A549 (cell line): Measurements from ENCODE around the gene TMEM255A.

Experiments used
- PHF8 ChIP-seq: fragments of 200-600 bp; sonication (generic); IDR thresholded peaks from 2 replicates; pipeline ENCODE4 v1.6.1; 2016; ENCODE audit warnings: low read depth, mild to moderate bottlenecking, antibody characterized with exemption, moderate library complexity, borderline replicate concordance
- TP53 ChIP-seq: fragments of 250-450 bp; sonication (Bioruptor Pico); IDR thresholded peaks from 2 replicates; pipeline ENCODE4 v1.5.0; 2021; ENCODE audit warnings: mild to moderate bottlenecking, moderate library complexity
- ZFP36 ChIP-seq: fragments of 450-650 bp; IDR thresholded peaks from 2 replicates; pipeline ENCODE4 v1.6.1; 2014; ENCODE audit warnings: borderline replicate concordance; ENCODE audit not compliant: partially characterized antibody
- TF ChIP-seq, protein P1 (sequence below): fragments of >200 bp; sonication (Bioruptor Twin); formaldehyde crosslinking; IDR thresholded peaks from 3 replicates; pipeline ENCODE4 v1.5.1; 2016

DNA sequence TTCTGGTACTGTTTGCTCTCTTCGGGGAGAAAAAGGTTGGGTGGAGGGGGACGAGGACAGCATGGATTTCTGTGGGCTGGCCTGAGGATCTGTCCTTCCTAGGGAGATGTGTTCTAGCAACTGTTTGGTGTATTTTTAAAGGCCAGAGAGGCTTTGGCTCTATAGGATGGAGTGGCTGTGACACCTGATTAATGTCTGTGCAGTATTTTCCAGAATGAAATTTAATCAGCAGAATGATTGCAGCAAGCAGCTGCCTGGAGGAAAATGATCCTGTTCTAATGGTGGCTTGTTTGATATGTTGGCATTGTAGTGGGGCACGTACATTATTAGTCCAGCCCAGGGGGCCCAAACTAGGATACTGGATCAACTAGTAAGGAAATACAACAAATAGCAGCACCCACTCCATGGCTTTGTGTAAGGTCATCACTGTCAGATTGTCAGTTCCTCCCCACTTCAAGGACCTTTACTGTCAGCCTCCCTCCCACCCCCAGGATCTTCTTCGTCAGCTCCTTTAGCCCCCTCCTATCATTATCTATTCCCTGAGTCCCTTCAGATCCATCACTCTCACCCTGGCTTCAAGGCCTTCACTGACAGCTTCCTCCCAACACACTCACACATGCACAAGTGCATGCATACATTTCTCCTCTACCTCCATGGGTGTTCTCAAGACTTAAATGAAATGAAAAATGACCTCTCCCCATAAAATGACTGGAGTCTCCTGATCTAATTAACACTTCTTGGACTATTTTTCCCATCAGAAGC, 10.4 kb upstream of the TMEM255A start:
- TF ChIP-seq, protein P1, sequence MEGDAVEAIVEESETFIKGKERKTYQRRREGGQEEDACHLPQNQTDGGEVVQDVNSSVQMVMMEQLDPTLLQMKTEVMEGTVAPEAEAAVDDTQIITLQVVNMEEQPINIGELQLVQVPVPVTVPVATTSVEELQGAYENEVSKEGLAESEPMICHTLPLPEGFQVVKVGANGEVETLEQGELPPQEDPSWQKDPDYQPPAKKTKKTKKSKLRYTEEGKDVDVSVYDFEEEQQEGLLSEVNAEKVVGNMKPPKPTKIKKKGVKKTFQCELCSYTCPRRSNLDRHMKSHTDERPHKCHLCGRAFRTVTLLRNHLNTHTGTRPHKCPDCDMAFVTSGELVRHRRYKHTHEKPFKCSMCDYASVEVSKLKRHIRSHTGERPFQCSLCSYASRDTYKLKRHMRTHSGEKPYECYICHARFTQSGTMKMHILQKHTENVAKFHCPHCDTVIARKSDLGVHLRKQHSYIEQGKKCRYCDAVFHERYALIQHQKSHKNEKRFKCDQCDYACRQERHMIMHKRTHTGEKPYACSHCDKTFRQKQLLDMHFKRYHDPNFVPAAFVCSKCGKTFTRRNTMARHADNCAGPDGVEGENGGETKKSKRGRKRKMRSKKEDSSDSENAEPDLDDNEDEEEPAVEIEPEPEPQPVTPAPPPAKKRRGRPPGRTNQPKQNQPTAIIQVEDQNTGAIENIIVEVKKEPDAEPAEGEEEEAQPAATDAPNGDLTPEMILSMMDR = no peak
- TF ChIP-seq TP53 (CRISPR knock-in tag) (no peak), PHF8 (no peak), ZFP36 (no peak)
